ENCODE measurements around the gene PAF1.

GRCh38 chr19:39398297-39398864, 7.5 kb upstream of the PAF1 start:
- TF ChIP-seq CTCF (optimal IDR thresholded peaks at IDR 0.05 in 1 of 3, IDR thresholded peaks at IDR 0.05 in 1 of 3, conservative IDR thresholded peaks at IDR 0.05 in 1 of 3; ENCODE audit: extremely low read depth in 1 of 3, insufficient read depth in 2 of 3, low read length in 3 of 3) (no peak), EZH2 (IDR thresholded peaks at IDR 0.05; ENCODE audit: low read length) (no peak)

All from keratinocyte (primary cell).